ENCODE results near the gene IRF3.

DNA sequence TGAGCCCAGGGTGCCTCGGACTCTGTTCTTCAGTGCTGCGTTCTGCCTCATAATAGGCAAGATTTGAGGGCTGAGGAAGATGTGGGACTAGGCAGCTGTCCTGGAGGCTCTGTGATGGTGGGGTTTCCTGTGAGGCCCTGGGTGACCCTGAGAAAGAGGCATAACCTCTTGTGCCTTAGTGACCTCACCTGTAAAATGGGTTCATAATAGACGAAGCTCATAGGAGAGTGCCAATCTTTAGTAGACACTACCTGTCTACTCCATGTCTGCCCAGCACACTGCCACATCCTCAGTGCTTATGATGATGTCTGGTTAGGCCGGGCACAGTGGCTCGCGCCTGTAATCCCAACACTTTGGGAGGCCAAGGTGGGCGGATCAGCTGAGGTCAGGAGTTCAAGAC, 49.1 kb downstream of the IRF3 start:
- no peak for TF ChIP-seq POLR2AphosphoS5 (IDR thresholded peaks at IDR 0.05; ENCODE audit: low read depth, low read length)
- TF ChIP-seq, protein P1, sequence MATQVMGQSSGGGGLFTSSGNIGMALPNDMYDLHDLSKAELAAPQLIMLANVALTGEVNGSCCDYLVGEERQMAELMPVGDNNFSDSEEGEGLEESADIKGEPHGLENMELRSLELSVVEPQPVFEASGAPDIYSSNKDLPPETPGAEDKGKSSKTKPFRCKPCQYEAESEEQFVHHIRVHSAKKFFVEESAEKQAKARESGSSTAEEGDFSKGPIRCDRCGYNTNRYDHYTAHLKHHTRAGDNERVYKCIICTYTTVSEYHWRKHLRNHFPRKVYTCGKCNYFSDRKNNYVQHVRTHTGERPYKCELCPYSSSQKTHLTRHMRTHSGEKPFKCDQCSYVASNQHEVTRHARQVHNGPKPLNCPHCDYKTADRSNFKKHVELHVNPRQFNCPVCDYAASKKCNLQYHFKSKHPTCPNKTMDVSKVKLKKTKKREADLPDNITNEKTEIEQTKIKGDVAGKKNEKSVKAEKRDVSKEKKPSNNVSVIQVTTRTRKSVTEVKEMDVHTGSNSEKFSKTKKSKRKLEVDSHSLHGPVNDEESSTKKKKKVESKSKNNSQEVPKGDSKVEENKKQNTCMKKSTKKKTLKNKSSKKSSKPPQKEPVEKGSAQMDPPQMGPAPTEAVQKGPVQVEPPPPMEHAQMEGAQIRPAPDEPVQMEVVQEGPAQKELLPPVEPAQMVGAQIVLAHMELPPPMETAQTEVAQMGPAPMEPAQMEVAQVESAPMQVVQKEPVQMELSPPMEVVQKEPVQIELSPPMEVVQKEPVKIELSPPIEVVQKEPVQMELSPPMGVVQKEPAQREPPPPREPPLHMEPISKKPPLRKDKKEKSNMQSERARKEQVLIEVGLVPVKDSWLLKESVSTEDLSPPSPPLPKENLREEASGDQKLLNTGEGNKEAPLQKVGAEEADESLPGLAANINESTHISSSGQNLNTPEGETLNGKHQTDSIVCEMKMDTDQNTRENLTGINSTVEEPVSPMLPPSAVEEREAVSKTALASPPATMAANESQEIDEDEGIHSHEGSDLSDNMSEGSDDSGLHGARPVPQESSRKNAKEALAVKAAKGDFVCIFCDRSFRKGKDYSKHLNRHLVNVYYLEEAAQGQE (IDR thresholded peaks at IDR 0.05; ENCODE audit: insufficient read depth in 1 of 2, low read depth in 2 of 2, low read length in 2 of 2): no peak
